ENCODE data around the gene KPNA4.
"Not testable (repeated sequence)": the region's sequence is repeated elsewhere in the genome, so short reads cannot be mapped to it uniquely, and the experiment has no call there.

The KPNA4 gene

GRCh38 chr3:160464971-160465370 lies 100.4 kb downstream of the KPNA4 start:
- H3K36me3 ChIP-seq (ENCODE audit: insufficient read depth, low read length) = no peaks in the 10 kb centered on the region
- H3K9ac ChIP-seq (ENCODE audit: low read depth, low read length) = no peak overlapping the region
- H3K9me3 ChIP-seq (ENCODE audit: control insufficient read depth, insufficient read depth, low read length) = no peaks in the 10 kb centered on the region; the same call in 1 of the 2 replicates
- H3K4me1 ChIP-seq (ENCODE audit: insufficient read depth, low read length) = no peaks in the 10 kb centered on the region

DNA sequence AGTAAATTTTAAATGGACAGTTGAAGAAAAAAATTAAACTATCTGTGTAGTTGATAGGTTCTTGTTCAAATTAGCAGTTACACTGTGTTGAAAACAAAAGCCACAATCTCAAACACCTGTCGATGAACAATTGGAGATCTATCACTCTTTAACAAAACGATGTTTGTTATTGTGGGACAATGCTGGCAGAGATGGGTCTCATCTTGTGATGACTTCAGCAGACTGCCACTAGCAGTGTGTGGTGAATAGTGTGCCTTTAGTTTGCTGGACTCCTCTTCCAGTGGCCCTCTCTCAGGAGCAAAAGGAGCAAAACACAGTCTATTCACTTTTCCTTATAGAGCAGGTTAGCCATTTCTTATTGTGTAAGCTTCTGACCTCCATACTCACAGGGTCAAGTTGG lies 101.0 kb downstream of the KPNA4 start:
- no peaks in the 10 kb centered on the region for H3K36me3 ChIP-seq (ENCODE audit: insufficient read depth, low read length)
- H3K9me3 ChIP-seq (ENCODE audit: control insufficient read depth, insufficient read depth, low read length) = no peaks in the 10 kb centered on the region; the same call in 1 of the 2 replicates
- no peaks in the 10 kb centered on the region for H3K4me1 ChIP-seq (ENCODE audit: insufficient read depth, low read length)
- H3K9ac ChIP-seq (ENCODE audit: low read depth, low read length) = no peak overlapping the region

GRCh38 chr3:160460033-160460432 lies 105.3 kb downstream of the KPNA4 start:
- Histone ChIP-seq H3K36me3 (ENCODE audit: insufficient read depth, low read length) (no peaks in the 10 kb centered on the region), H3K9me3 (ENCODE audit: control insufficient read depth, insufficient read depth, low read length) (no peaks in the 10 kb centered on the region; the same call in 1 of the 2 replicates), H3K4me1 (ENCODE audit: insufficient read depth, low read length) (no peaks in the 10 kb centered on the region), H3K9ac (ENCODE audit: low read depth, low read length) (no peak overlapping the region)

DNA sequence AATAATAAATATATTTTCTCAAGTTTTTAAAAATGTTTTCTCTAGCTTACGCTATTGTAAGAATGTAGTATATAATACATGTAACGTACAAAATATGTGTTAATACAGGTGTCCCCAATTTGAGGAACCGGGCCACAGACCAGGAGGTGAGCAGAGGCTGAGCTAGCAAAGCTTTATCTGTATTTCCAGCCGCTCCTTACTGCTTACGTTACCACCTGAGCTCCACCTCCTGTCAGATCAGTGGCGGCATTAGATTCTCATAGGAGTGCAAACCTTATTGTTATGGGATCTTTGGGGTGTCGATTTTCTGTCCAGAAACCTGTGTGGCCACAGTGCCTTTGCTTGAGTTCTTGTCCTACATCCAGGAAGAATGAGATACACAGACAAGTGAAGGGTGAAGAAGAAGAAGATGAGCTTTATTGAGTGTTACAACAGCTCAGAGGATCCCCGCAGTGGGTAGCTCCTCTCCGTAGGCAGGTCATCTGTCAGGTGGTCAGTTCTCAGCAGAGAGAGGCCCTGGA lies 105.9 kb downstream of the KPNA4 start:
- no peaks in the 10 kb centered on the region for H3K36me3 ChIP-seq (ENCODE audit: insufficient read depth, low read length)
- no peak overlapping the region for H3K9ac ChIP-seq (ENCODE audit: low read depth, low read length)
- no peaks in the 10 kb centered on the region for H3K4me1 ChIP-seq (ENCODE audit: insufficient read depth, low read length)
- H3K9me3 ChIP-seq (ENCODE audit: control insufficient read depth, insufficient read depth, low read length) = no peaks in the 10 kb centered on the region; the same call in 1 of the 2 replicates

DNA sequence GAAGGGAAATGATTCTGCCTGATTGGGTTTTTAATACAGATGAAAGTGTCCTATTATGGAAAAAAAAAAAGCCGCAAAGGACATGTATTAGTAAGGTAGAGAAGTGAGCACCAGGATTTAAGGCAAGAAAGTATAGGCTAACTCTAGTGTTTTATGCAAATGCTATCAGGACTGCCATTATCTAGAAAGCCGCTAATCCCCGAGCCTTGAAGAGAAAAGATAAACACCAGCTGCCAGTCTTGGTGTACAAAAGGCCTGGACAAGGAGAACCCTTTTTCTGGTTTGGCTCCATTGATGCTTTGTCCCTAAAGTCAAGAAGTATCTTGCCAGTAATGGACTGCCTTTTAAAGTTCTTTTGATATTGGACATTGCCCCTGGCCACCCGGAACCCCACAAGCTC lies 107.2 kb downstream of the KPNA4 start:
- Histone ChIP-seq H3K4me1 (ENCODE audit: insufficient read depth, low read length) (no peaks in the 10 kb centered on the region), H3K36me3 (ENCODE audit: insufficient read depth, low read length) (no peaks in the 10 kb centered on the region), H3K9me3 (ENCODE audit: control insufficient read depth, insufficient read depth, low read length) (no peaks in the 10 kb centered on the region; the same call in 1 of the 2 replicates), H3K9ac (ENCODE audit: low read depth, low read length) (no peak overlapping the region)

DNA sequence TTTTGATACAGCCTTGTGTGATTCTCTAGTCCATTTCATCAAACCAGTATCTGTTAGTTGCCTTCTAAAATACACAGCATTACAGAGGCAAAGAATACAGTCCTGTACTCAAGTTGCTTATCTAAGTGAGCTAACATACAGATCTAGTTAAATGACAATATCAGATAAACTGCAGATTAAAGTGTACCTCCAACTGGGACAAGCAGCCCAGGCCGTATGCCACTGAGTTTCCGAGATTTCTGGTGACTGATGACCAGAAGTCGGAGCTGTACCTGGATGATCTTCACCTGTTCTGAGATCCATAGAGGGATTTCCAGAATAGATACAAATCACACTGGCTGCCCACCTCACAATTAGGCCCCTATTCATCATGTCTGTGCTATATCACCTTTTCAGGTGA lies 109.5 kb downstream of the KPNA4 start:
- Histone ChIP-seq H3K9me3 (ENCODE audit: control insufficient read depth, insufficient read depth, low read length) (no peaks in the 10 kb centered on the region), H3K36me3 (ENCODE audit: insufficient read depth, low read length) (no peaks in the 10 kb centered on the region), H3K9ac (ENCODE audit: low read depth, low read length) (no peak overlapping the region), H3K4me1 (ENCODE audit: insufficient read depth, low read length) (no peaks in the 10 kb centered on the region; the same call in 1 of the 2 replicates)

GRCh38 chr3:160454995-160455394 lies 110.4 kb downstream of the KPNA4 start:
- H3K36me3 ChIP-seq (ENCODE audit: insufficient read depth, low read length) = no peaks in the 10 kb centered on the region
- no peaks in the 10 kb centered on the region; the same call in 1 of the 2 replicates for H3K4me1 ChIP-seq (ENCODE audit: insufficient read depth, low read length)
- no peak overlapping the region for H3K9ac ChIP-seq (ENCODE audit: low read depth, low read length)
- no peaks in the 10 kb centered on the region for H3K9me3 ChIP-seq (ENCODE audit: control insufficient read depth, insufficient read depth, low read length)

DNA sequence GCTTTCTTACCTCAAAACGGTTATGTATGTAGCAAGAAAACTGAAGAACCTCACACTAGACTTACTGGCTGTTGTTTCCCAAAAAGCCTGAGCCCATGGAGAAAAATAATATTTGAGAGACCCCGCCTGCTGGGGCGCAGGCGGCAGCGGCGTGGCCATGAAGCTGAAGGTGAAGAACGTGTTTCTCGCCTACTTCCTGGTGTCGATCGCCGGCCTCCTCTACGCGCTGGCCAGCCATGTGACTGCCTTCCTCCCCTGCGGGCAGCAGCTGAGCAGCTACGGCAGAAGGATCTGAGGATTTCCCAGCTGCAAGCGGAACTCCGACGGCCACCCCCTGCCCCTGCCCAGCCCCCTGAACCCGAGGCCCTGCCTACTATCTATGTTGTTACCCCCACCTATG lies 113.1 kb downstream of the KPNA4 start:
- H3K36me3 ChIP-seq (ENCODE audit: insufficient read depth, low read length); H3K9ac ChIP-seq (ENCODE audit: low read depth, low read length); H3K9me3 ChIP-seq (ENCODE audit: control insufficient read depth, insufficient read depth, low read length); H3K4me1 ChIP-seq (ENCODE audit: insufficient read depth, low read length): not testable (repeated sequence)

DNA sequence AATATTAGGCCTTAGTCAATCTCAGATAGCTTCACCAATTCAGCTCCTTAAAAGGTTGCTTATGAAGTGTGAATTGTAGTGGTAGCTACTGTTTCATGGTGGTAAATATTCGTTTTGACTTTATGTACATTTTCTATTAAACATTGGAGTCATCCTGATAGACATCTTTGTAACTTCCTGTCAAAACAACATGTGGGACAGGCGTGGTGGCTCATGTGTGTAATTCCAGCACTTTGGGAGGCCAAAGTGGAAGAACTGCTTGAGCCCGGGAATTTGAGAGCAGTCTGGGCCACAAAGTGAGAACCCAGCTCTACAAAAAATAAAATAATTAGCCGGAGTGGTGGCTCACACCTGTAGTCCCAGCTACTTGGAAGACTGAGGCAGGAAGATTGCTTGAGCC lies 113.8 kb downstream of the KPNA4 start:
- Histone ChIP-seq H3K9ac (ENCODE audit: low read depth, low read length) (no peak overlapping the region), H3K9me3 (ENCODE audit: control insufficient read depth, insufficient read depth, low read length) (no peaks in the 10 kb centered on the region), H3K4me1 (ENCODE audit: insufficient read depth, low read length) (no peaks in the 10 kb centered on the region; the same call in 1 of the 2 replicates), H3K36me3 (ENCODE audit: insufficient read depth, low read length) (no peaks in the 10 kb centered on the region; the same call in 1 of the 2 replicates)

- Histone ChIP-seq H3K9ac (ENCODE audit: low read depth, low read length) (peak overlapping the region; percentile 94), H3K9me3 (ENCODE audit: control insufficient read depth, insufficient read depth, low read length) (no peaks in the 10 kb centered on the region), H3K4me1 (ENCODE audit: insufficient read depth, low read length) (no peaks in the 10 kb centered on the region; the same call in 1 of the 2 replicates), H3K36me3 (ENCODE audit: insufficient read depth, low read length) (no peaks in the 10 kb centered on the region; the same call in 1 of the 2 replicates)
Observed at GRCh38 chr3:160450846-160451245, 114.5 kb downstream of the KPNA4 start.

DNA sequence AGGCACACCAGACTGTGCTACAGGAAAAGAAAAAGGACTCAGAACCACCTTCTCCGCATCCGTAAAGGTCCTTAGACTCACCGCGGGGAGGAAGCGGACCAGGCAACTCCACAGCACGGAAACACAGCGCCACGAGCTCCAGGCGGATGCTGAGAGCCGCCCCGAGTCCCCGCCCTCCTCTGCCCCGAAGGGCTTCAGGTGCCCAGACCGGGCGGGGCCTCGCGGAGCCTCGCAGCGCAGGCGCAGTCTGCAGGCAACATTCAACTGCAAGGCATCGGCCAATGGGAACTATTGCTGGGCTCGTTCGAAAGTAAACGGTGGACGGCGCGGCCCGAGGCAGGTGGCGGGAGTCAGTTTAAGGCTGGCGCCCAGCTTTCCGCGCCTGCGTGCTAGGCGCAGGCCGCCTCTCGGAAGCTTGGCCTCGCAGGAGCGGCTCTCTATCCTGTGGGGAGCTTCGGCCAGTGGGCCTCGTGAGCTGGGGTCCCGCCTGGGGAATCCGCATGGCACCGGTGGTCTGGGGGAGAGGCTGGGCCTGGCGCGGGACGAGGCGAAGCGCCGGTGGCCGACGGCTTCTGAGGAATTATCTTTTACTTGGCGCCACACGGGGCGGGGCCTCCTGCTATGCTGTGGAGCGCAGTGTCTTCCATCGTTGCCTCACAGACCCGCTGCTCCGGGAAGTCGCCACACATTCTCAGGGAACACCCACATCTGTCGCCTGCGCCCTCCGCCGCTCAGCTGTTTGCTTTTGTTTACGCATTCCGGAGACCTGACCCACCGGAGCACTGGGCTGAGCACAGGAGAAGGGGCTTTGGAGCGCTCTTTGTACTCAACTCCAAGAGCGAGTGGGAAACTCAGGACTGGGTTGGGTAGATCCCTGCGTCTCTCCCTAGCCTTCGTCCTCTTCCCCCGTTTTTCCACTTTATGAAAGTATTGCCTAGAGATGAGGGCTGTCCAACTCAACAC lies 115.5 kb downstream of the KPNA4 start, which contains the start of gene TRIM59:
TRIM59 (minus strand) TSS at position 151 of the 963 bp plus-strand sequence. CDS start 10,603 bp downstream, outside the sequence.
- Histone ChIP-seq H3K4me1 (ENCODE audit: insufficient read depth, low read length) (no peaks in the 10 kb centered on the region; the same call in 1 of the 2 replicates), H3K9me3 (ENCODE audit: control insufficient read depth, insufficient read depth, low read length) (0 out of 2 replicates have a peak, but pooled peaks cover 2% of the 10 kb centered on the region), H3K36me3 (ENCODE audit: insufficient read depth, low read length) (peaks cover 1% of the 10 kb centered on the region), H3K9ac (ENCODE audit: low read depth, low read length) (peak within 1 kb of the TSS; percentile 94)

GRCh38 chr3:160448845-160449635 lies 116.3 kb downstream of the KPNA4 start:
- Histone ChIP-seq H3K36me3 (ENCODE audit: insufficient read depth, low read length) (peaks cover 4% of the 10 kb centered on the region), H3K9me3 (ENCODE audit: control insufficient read depth, insufficient read depth, low read length) (0 out of 2 replicates have a peak, but pooled peaks cover 5% of the 10 kb centered on the region), H3K9ac (ENCODE audit: low read depth, low read length) (peak overlapping the region; percentile 94), H3K4me1 (ENCODE audit: insufficient read depth, low read length) (no peaks in the 10 kb centered on the region; the same call in 1 of the 2 replicates)

- H3K36me3 ChIP-seq (ENCODE audit: insufficient read depth, low read length) = peaks cover 4% of the 10 kb centered on the region
- no peaks in the 10 kb centered on the region; the same call in 1 of the 2 replicates for H3K4me1 ChIP-seq (ENCODE audit: insufficient read depth, low read length)
Observed at GRCh38 chr3:160447544-160447943, 117.8 kb downstream of the KPNA4 start.

DNA sequence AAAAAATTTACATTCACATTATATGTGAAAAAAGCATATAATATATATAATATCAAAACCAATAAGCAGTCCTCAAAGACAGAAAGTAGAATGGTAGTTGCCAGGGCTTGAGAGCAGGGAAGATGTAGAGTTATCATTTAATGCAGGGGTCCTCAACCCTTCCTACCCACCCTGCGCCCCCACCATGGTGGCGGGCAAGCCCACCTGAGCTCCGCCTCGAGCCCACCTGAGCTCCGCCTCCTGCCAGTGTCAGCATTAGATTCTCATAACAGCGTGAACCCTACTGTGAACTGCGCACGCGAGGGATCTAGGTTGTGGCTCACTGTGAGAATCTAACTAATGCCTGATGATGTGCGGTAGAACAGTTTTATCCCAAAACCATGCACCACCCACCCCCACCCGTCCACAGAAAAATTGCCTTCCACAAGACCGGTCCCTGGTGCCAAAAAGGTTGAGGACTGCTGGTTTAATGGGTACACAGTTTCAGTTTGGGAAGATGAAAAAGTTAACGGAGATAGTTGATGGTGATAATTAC lies 118.8 kb downstream of the KPNA4 start:
- Histone ChIP-seq H3K4me1 (ENCODE audit: insufficient read depth, low read length) (no peaks in the 10 kb centered on the region; the same call in 1 of the 2 replicates), H3K36me3 (ENCODE audit: insufficient read depth, low read length) (peaks cover 4% of the 10 kb centered on the region), H3K9ac (ENCODE audit: low read depth, low read length) (no peak overlapping the region), H3K9me3 (ENCODE audit: control insufficient read depth, insufficient read depth, low read length) (peaks cover 8% of the 10 kb centered on the region; the same call in 1 of the 2 replicates)

More at GRCh38 chr3:160447544-160447943, 117.8 kb downstream of the KPNA4 start:
- Histone ChIP-seq H3K9ac (ENCODE audit: low read depth, low read length) (no peak overlapping the region), H3K9me3 (ENCODE audit: control insufficient read depth, insufficient read depth, low read length) (peaks cover 7% of the 10 kb centered on the region; the same call in 1 of the 2 replicates)

Measured in ES-I3 (cell line).